A673 (cell line): ENCODE measurements around the gene TASOR2. TPM values are rescaled to one million over a fixed set of nuclear protein-coding genes. Genes with fewer than 3 reads are reported as not detected.

Experiments
- BruUV-seq: library from RNA; stranded (reverse); fragments of 400-500 nt; replicated peaks from 2 replicates; lab custom pipeline; 2021; lab: Mats Ljungman, UMichigan
- CTCF ChIA-PET: fragments of 300-600 bp; sonication (Branson Sonifier 250); formaldehyde crosslinking; loops from one replicate; lab custom pipeline; 2022; ENCODE audit warnings: antibody characterized with exemption; lab: Charles Lee
- POLR2A ChIA-PET: fragments of 300-600 bp; sonication (Branson Sonifier 250); formaldehyde crosslinking; loops from one replicate; lab custom pipeline; 2022; ENCODE audit warnings: antibody characterized with exemption; ENCODE audit not compliant: low non-redundant PET; lab: Charles Lee
- DNase-seq: peaks from one replicate; pipeline ENCODE4 v3.0.0-alpha.2; 2015; ENCODE audit warnings: low spot score
- H3K27ac ChIP-seq: fragments of 200-600 bp; sonication (generic); 2 replicates; pipeline ENCODE4 v1.5.1; 2016; ENCODE audit warnings: mixed run types, low read depth, mild to moderate bottlenecking, mixed read lengths, antibody characterized with exemption, low read length; ENCODE audit not compliant: poor library complexity, severe bottlenecking
- H3K27me3 ChIP-seq: fragments of 200-600 bp; sonication (generic); replicated peaks from 2 replicates; pipeline ENCODE4 v1.6.1; 2017; ENCODE audit warnings: mixed run types, low read depth, mild to moderate bottlenecking, mixed read lengths, antibody characterized with exemption, low read length; ENCODE audit not compliant: insufficient read depth, poor library complexity
- H3K36me3 ChIP-seq: fragments of 200-600 bp; sonication (generic); 2 replicates; pipeline ENCODE4 v1.6.1; 2016; ENCODE audit warnings: mixed run types, mild to moderate bottlenecking, mixed read lengths, antibody characterized with exemption, low read length; ENCODE audit not compliant: insufficient read depth, poor library complexity, severe bottlenecking
- H3K4me1 ChIP-seq: fragments of 200-600 bp; sonication (generic); 2 replicates; pipeline ENCODE4 v1.6.1; 2017; ENCODE audit warnings: mixed run types, mild to moderate bottlenecking, mixed read lengths, antibody characterized with exemption, low read length; ENCODE audit not compliant: insufficient read depth, poor library complexity, severe bottlenecking
- H3K4me3 ChIP-seq: fragments of 200-600 bp; sonication (generic); 2 replicates; pipeline ENCODE4 v1.5.1; 2016; ENCODE audit warnings: low read depth, mixed run types, mild to moderate bottlenecking, mixed read lengths, low read length; ENCODE audit not compliant: poor library complexity, severe bottlenecking
- H3K9me3 ChIP-seq: fragments of 200-600 bp; sonication (generic); 2 replicates; pipeline ENCODE4 v1.6.1; 2016; ENCODE audit warnings: mixed run types, low read depth, mild to moderate bottlenecking, mixed read lengths, antibody characterized with exemption, low read length; ENCODE audit not compliant: poor library complexity, severe bottlenecking
- EZH2 ChIP-seq: fragments of 200-600 bp; sonication (generic); IDR thresholded peaks from 2 replicates; pipeline ENCODE4 v1.6.1; 2017; ENCODE audit warnings: borderline replicate concordance, low read depth, mild to moderate bottlenecking, mixed read lengths, antibody characterized with exemption, low read length; ENCODE audit not compliant: poor library complexity, severe bottlenecking
- intact Hi-C: fragments of 100-400 bp; cut with micrococcal nuclease; formaldehyde crosslinking; loops from one replicate; pipeline ENCODE4 v1.10.0; 2022; ENCODE audit not compliant: unreplicated experiment
- total RNA-seq: library from RNA; stranded (reverse); gene quantifications from 2 replicates; pipeline ENCODE4 v1.2.3, GENCODE V29; 2021
- TF ChIP-seq, protein P1 (sequence below): fragments of 300-800, 200-600 bp; sonication (generic); conservative IDR thresholded peaks from 2 replicates; pipeline ENCODE4 v1.5.1; 2017; ENCODE audit warnings: low read depth, mild to moderate bottlenecking, antibody characterized with exemption, low read length, moderate library complexity, mixed read lengths

Gene TASOR2
- total RNA-seq, 1 experiment from 2014 or later: 94.5 TPM

DNA sequence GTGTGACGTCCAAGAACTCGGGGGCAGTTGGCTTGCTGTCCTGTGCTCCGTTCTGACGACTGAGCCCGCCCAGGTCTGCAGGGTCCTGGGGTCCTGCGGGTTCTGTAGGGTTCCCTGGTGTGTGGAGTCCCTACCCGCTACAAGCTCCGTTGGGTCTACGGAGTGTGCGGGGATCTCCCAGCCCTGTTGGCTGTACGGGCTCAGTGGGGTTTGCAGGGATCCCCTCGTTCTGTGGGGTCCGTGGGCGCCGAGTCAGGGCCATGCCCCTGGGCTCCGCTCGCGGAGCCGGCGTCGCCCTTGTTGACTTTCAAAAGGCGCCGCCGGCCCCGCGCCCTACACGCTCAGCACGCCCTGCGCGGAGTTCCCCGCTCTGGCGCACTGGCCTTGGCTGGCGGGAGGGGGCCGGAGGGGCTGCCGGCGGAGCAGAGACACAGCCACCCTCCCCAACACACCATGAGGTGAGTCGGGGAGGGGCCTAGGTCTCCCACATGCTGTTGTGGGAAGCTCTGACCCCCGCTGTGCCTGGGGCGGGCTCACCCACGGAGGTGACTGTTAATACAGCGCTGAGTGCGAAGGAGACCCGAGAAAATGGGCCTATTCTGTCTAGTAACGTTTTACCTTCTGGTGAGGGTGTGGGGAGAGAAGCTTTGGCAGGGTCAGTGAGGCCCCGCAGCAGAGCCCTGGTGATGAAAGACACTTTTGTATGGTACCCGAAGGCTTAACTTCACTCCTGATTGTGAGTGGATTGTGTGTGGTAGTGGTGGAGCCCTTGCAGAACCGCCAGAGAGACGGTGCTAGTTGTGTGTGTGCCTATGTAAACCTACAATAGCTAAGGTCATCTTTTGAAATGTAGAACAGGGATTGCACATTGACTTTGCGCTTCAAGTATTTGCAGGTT lies 8.1 kb downstream of the TASOR2 start:
- intact Hi-C loops: no loop called here
- Histone ChIP-seq H3K36me3 (no peaks in the 10 kb centered on the region), H3K27me3 (no peaks in the 10 kb centered on the region), H3K27ac (peak overlapping the region; percentile 79), H3K4me1 (peaks cover 21% of the 10 kb centered on the region), H3K9me3 (no peaks in the 10 kb centered on the region), H3K4me3 (peak overlapping the region; percentile 52)
- BruUV-seq: no TSS peak
- TF ChIP-seq, protein P1, sequence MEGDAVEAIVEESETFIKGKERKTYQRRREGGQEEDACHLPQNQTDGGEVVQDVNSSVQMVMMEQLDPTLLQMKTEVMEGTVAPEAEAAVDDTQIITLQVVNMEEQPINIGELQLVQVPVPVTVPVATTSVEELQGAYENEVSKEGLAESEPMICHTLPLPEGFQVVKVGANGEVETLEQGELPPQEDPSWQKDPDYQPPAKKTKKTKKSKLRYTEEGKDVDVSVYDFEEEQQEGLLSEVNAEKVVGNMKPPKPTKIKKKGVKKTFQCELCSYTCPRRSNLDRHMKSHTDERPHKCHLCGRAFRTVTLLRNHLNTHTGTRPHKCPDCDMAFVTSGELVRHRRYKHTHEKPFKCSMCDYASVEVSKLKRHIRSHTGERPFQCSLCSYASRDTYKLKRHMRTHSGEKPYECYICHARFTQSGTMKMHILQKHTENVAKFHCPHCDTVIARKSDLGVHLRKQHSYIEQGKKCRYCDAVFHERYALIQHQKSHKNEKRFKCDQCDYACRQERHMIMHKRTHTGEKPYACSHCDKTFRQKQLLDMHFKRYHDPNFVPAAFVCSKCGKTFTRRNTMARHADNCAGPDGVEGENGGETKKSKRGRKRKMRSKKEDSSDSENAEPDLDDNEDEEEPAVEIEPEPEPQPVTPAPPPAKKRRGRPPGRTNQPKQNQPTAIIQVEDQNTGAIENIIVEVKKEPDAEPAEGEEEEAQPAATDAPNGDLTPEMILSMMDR: no peak
- no peak for TF ChIP-seq EZH2
- ChIA-PET POLR2A (no interaction called here), CTCF (no interaction called here)
- DNase-seq: peak; percentile 65

DNA sequence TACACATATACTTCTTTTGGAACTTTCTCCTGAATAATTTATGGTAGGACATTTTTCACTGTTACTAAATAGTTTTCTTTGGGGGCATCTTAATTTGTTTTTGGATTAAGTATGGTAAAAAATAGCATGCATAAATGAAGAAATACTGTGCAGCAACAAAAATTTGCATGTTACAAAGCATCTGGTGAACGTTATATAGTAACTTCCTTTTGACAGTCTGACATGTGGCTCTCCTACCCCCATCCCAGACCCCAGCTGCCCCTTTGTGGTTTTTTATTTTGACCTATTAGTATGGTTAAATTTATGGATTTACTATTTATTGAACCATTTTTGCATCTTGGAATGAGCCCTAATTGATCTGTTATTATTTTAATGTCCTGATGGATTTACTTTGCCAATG lies 9.9 kb downstream of the TASOR2 start:
- Histone ChIP-seq H3K27ac (no peak overlapping the region), H3K9me3 (no peaks in the 10 kb centered on the region), H3K4me1 (peaks cover 21% of the 10 kb centered on the region), H3K36me3 (no peaks in the 10 kb centered on the region), H3K4me3 (no peak overlapping the region), H3K27me3 (no peaks in the 10 kb centered on the region)
- TF ChIP-seq EZH2: no peak
- TF ChIP-seq, protein P1: no peak
- intact Hi-C loops: no loop called here
- BruUV-seq: no TSS peak
- no peak for DNase-seq
- CTCF ChIA-PET: no interaction called here
- POLR2A ChIA-PET: no interaction called here

DNA sequence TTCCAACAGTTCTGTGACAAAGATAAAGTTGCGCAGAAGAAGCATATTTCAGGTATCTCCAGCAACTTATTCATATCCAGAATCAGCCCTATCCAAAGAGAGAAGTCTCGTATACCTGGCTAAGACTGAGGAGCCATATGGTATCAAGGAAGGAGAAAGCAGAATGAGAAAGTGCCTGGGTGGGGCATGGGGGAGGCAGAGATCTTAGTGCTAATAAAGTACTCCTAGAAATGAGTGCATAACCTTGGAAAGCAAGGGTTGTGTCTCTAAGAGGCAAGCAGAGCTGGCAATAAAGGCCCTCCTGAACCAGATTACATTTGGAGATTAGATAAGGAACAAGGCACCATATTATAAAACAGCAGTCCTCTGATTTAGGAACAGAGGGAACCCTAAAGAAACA lies 12.7 kb downstream of the TASOR2 start:
- ChIA-PET POLR2A (no interaction called here), CTCF (no interaction called here)
- H3K27me3 ChIP-seq: no peaks in the 10 kb centered on the region
- DNase-seq: no peak
- no peaks in the 10 kb centered on the region for H3K36me3 ChIP-seq
- H3K4me3 ChIP-seq: no peak overlapping the region
- H3K27ac ChIP-seq: no peak overlapping the region
- no TSS peak for BruUV-seq
- TF ChIP-seq, protein P1: no peak
- no peak for TF ChIP-seq EZH2
- no peaks in the 10 kb centered on the region for H3K9me3 ChIP-seq
- intact Hi-C loops: no loop called here
- peaks cover 32% of the 10 kb centered on the region for H3K4me1 ChIP-seq
